HEK293 (cell line): ENCODE results near the gene THRAP3.

Experiments
- CTCF ChIA-PET: fragments of 350-600 bp; formaldehyde crosslinking; extraction: SDS; loops from one replicate; lab custom pipeline; 2021; ENCODE audit warnings: antibody characterized with exemption; lab: Yijun Ruan, JAX
- POLR2A ChIA-PET: fragments of 300-600 bp; formaldehyde crosslinking; extraction: SDS; loops from one replicate; lab custom pipeline; 2020; ENCODE audit warnings: antibody characterized with exemption, inconsistent platforms; lab: Yijun Ruan, JAX
- H3K27ac ChIP-seq: fragments of 200-500 bp; sonication (Bioruptor generic); 2 replicates; pipeline ENCODE4 v1.5.1; 2014; ENCODE audit warnings: low read depth, low read length, control low read depth, inconsistent platforms; ENCODE audit errors: extremely low read depth
- H3K36me3 ChIP-seq, 2 experiments: fragments of 200-500 bp in 1 of 2; sonication (Bioruptor generic) in 1 of 2; 1 replicate in 1 of 2; 2 replicates in 1 of 2; pipeline ENCODE4 v1.5.1; 2014 to 2017; ENCODE audit warnings: inconsistent platforms in 2 of 2, low read length in 2 of 2; ENCODE audit not compliant: control insufficient read depth in 2 of 2, insufficient read depth in 1 of 2
- H3K4me1 ChIP-seq: fragments of 200-500 bp; sonication (Bioruptor generic); 2 replicates; pipeline ENCODE4 v1.5.1; 2014; ENCODE audit warnings: mild to moderate bottlenecking, low read length, inconsistent platforms; ENCODE audit not compliant: control insufficient read depth, insufficient read depth
- H3K4me3 ChIP-seq: 2 replicates; pipeline ENCODE4 v1.5.1; 2011; ENCODE audit warnings: low read depth, mild to moderate bottlenecking, control low read depth, low read length, moderate library complexity
- H3K9me3 ChIP-seq: fragments of 200-500 bp; sonication (Bioruptor generic); 2 replicates; pipeline ENCODE4 v1.5.1; 2014; ENCODE audit warnings: low read depth, low read length, inconsistent platforms; ENCODE audit not compliant: control insufficient read depth, insufficient read depth
- ELK4 ChIP-seq: IDR thresholded peaks from 2 replicates; pipeline ENCODE4 v1.6.1; 2011; ENCODE audit warnings: mild to moderate bottlenecking, low read depth, low read length, borderline replicate concordance
- HIC1 ChIP-seq: fragments of 450-650 bp; formaldehyde crosslinking; IDR thresholded peaks from 2 replicates; pipeline ENCODE4 v1.5.1; 2016; ENCODE audit warnings: missing biosample characterization, missing genetic modification characterization
- PRDM6 ChIP-seq: fragments of 450-650 bp; formaldehyde crosslinking; IDR thresholded peaks from 2 replicates; pipeline ENCODE4 v1.5.1; 2017; ENCODE audit warnings: missing biosample characterization, missing genetic modification characterization
- SCRT1 ChIP-seq: fragments of 450-650 bp; formaldehyde crosslinking; IDR thresholded peaks from 2 replicates; pipeline ENCODE4 v1.5.1; 2016; ENCODE audit warnings: missing biosample characterization, missing genetic modification characterization, borderline replicate concordance
- SCRT2 ChIP-seq: fragments of 450-650 bp; formaldehyde crosslinking; IDR thresholded peaks from 2 replicates; pipeline ENCODE4 v1.5.1; 2016; ENCODE audit warnings: missing biosample characterization, missing genetic modification characterization
- ZBTB26 ChIP-seq: fragments of 450-650 bp; formaldehyde crosslinking; optimal IDR thresholded peaks from 2 replicates; pipeline ENCODE3; 2016; ENCODE audit warnings: missing biosample characterization, mild to moderate bottlenecking, missing genetic modification characterization
- ZFP69B ChIP-seq: fragments of 450-650 bp; formaldehyde crosslinking; IDR thresholded peaks from 2 replicates; pipeline ENCODE4 v1.5.1; 2016; ENCODE audit warnings: missing biosample characterization, missing genetic modification characterization
- ZNF10 ChIP-seq: fragments of 450-650 bp; formaldehyde crosslinking; IDR thresholded peaks from 2 replicates; pipeline ENCODE4 v1.5.1; 2017; ENCODE audit warnings: missing biosample characterization, missing genetic modification characterization
- ZNF26 ChIP-seq: fragments of 450-650 bp; formaldehyde crosslinking; IDR thresholded peaks from 2 replicates; pipeline ENCODE4 v1.5.1; 2016; ENCODE audit warnings: missing biosample characterization, missing genetic modification characterization
- ZNF394 ChIP-seq: fragments of 450-650 bp; formaldehyde crosslinking; IDR thresholded peaks from 2 replicates; pipeline ENCODE4 v1.5.1; 2016; ENCODE audit warnings: missing biosample characterization, missing genetic modification characterization, mild to moderate bottlenecking, moderate library complexity, borderline replicate concordance
- ZNF548 ChIP-seq: fragments of 450-650 bp; formaldehyde crosslinking; IDR thresholded peaks from 2 replicates; pipeline ENCODE4 v1.5.1; 2016; ENCODE audit warnings: missing biosample characterization, missing genetic modification characterization
- ZNF621 ChIP-seq: fragments of 450-650 bp; formaldehyde crosslinking; IDR thresholded peaks from 2 replicates; pipeline ENCODE4 v1.5.1; 2017; ENCODE audit warnings: missing biosample characterization, missing genetic modification characterization
- ZNF660 ChIP-seq: fragments of 450-650 bp; IDR thresholded peaks from 2 replicates; pipeline ENCODE4 v1.5.1; 2018; ENCODE audit warnings: missing biosample characterization, mild to moderate bottlenecking, missing genetic modification characterization
- ZNF677 ChIP-seq: fragments of 450-650 bp; IDR thresholded peaks from 2 replicates; pipeline ENCODE4 v1.5.0; 2018; ENCODE audit warnings: missing biosample characterization, mild to moderate bottlenecking, missing genetic modification characterization, moderate library complexity
- ZNF704 ChIP-seq: fragments of 450-650 bp; formaldehyde crosslinking; IDR thresholded peaks from 2 replicates; pipeline ENCODE4 v1.5.1; 2016; ENCODE audit warnings: missing biosample characterization, missing genetic modification characterization
- ZSCAN5A ChIP-seq: fragments of 450-650 bp; formaldehyde crosslinking; IDR thresholded peaks from 2 replicates; pipeline ENCODE4 v1.5.1; 2016; ENCODE audit warnings: missing biosample characterization, missing genetic modification characterization

THRAP3 gene

GRCh38 chr1:36224537-36225282, 467 bp downstream of the THRAP3 start (continued):
- no peak for TF ChIP-seq ZSCAN5A (tag by site-specific recombination)
- no peak for TF ChIP-seq ZNF621 (tag by site-specific recombination)
- TF ChIP-seq ZBTB26 (tag by site-specific recombination) = peak; percentile 1
- TF ChIP-seq ZNF394 (tag by site-specific recombination) = no peak; the same call in 1 of the 2 replicates
- no peak for TF ChIP-seq ZNF26
- TF ChIP-seq ZNF677 (tag by site-specific recombination) = no peak

GRCh38 chr1:36225283-36225899, 1.1 kb downstream of the THRAP3 start:
- no peaks in the 10 kb centered on the region for H3K9me3 ChIP-seq
- no peaks in the 10 kb centered on the region for H3K4me1 ChIP-seq
- POLR2A ChIA-PET = interaction anchor here (1.2 to 2.2 kb wide), 4 partner anchors 28 to 76 kb away, joined by 3 to 24 read pairs (median 8); partner anchors contain the start of gene TRAPPC3
- TF ChIP-seq ZFP69B (no peak), SCRT2 (tag by site-specific recombination) (peak; percentile 65; the same call in 1 of the 2 replicates), HIC1 (no peak), ZNF660 (tag by site-specific recombination) (peak; percentile 85; the same call in 1 of the 2 replicates), ZNF704 (no peak), SCRT1 (tag by site-specific recombination) (peak; percentile 65; the same call in 1 of the 2 replicates), ELK4 (no peak), ZNF548 (no peak), ZNF10 (tag by site-specific recombination) (0 out of 2 replicates have a peak, but pooled peaks have one; percentile 21), PRDM6 (peak; percentile 21; the same call in 1 of the 2 replicates)
- H3K36me3 ChIP-seq = peaks cover 17 to 40% of the 10 kb centered on the region in 2 experiments; a peak in 2 of 3 replicates
- H3K27ac ChIP-seq = peak overlapping the region; percentile 76; the same call in 1 of the 2 replicates
- CTCF ChIA-PET = interaction anchor here (0.6 to 2.6 kb wide), 12 partner anchors 9 to 342 kb away, joined by 3 to 24 read pairs (median 4); partner anchors contain the start of genes AGO1 and TRAPPC3
- H3K4me3 ChIP-seq = peak overlapping the region; percentile 98
